Activated CD4-positive, alpha-beta T cell treated with anti-CD3 and anti-CD28 coated beads for 24 hours (primary cell): Measurements from ENCODE around the gene TEX48.

Experiments used
- DNase-seq, 2 donors: peaks; one replicate each; pipeline ENCODE4 v3.0.0-alpha.2; 2020; ENCODE audit warnings: low read depth in 2 of 2

Gene TEX48

DNA sequence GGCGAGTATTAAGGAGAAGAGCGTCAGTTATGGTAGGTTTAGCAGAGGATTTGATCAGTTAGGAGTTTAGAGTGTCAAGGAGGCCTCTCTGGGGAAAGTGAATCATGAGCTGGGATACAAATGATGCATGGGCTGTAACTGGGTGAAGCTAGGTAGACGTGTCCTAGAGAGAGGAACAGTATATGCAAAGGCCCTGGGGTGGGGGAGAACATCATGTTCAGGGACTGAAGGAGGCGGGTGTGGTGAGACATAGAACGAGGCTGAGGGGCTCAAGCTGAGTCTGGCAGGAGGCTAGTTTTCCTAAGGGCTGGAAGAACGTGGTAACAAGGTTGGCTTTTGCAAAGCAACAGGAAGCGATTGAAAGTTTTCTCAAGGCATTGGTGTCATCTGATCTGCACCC lies 60.4 kb downstream of the TEX48 start:
- no peak for DNase-seq

DNA sequence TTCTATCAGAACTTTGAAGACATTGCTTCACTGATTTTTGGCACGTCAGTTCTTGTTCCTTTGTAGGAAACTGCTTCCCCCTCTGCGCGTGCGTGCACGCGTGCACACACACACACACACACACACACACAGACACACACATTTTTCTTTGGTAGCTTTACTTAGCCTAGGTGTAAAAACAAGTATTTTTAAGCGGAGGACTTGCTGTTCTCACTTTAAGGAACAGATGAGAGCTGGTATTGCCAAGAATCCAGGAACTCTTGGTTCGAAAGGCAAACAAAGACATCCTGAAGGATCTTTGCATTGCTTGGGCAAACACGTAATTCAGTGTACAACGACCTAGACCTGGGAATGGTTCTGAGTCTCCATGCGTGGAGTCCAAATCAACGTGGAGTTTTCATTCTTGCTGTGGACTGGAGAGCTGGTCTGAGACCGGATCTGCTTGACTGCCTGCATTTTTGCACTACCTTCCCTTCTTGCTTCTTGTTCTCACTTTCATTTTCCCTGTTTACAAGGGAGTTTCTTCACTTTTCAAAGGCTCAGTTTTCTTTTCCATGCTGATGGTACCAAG lies 62.7 kb downstream of the TEX48 start:
- no peak for DNase-seq

DNA sequence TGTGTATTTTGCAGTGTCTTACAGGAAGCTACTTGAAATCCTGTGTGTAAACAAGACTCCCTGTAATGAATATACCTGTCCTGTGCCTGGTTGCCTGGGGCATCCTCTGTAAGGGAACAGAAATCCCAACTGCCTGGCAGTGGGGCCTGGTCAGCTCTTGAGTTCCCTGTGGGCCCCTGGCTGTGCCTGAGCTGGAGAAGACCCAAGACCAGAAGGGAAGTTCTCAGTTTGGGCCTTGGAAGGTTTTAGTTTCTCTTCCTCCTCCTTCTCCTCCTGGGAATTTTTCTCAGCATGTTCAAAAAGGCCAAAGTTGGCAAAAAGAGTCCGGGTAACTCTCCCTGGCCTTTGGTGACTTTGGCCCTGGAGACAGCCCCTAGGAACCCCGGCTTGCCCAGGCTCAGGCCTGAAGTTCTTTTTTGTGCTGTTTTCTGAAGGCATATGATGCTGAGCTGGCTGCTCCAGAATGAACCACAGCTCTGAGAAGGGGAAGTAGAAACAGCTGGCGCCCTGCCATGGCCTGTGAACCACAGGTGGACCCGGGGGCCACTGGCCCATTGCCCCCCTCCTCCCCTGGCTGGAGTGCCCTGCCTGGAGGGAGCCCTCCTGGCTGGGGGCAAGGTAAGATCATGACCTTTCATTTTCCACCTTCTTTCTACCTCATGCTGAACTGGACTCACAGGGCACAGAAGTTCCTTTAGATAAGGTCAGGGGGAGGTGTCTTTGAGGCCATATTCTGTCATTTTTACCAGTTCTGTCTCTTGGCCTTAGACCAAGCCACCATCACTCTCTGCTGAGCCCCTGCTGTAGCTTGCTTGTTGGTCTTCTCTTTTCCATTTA lies 65.1 kb downstream of the TEX48 start:
- DNase-seq = no peak
